IPS-15b (cell line): ENCODE measurements around the gene DARS2.

Experiments used
- H3K27me3 ChIP-seq: one replicate; pipeline ENCODE4 v1.6.1; 2013; ENCODE audit warnings: low read length; ENCODE audit not compliant: control insufficient read depth, insufficient read depth
- H3K36me3 ChIP-seq: one replicate; pipeline ENCODE4 v1.6.1; 2013; ENCODE audit warnings: low read length; ENCODE audit not compliant: control insufficient read depth, insufficient read depth
- H3K4me1 ChIP-seq: one replicate; pipeline ENCODE4 v1.6.1; 2013; ENCODE audit warnings: mild to moderate bottlenecking, low read length; ENCODE audit not compliant: control insufficient read depth, insufficient read depth
- H3K4me3 ChIP-seq: one replicate; pipeline ENCODE4 v1.5.1; 2013; ENCODE audit warnings: low read depth, low read length
- H3K9ac ChIP-seq: one replicate; pipeline ENCODE4 v1.6.1; 2013; ENCODE audit warnings: low read depth, mild to moderate bottlenecking, low read length
- H3K9me3 ChIP-seq: one replicate; pipeline ENCODE4 v1.6.1; 2013; ENCODE audit warnings: mild to moderate bottlenecking, low read length; ENCODE audit not compliant: control insufficient read depth, insufficient read depth

The DARS2 gene

GRCh38 chr1:173863224-173864161 is 39.0 kb downstream of the DARS2 start:
- no peaks in the 10 kb centered on the region for H3K27me3 ChIP-seq
- peaks cover 41% of the 10 kb centered on the region for H3K36me3 ChIP-seq
- H3K9me3 ChIP-seq: no peaks in the 10 kb centered on the region
- peaks cover 3% of the 10 kb centered on the region for H3K4me1 ChIP-seq
- H3K4me3 ChIP-seq: no peak overlapping the region
- H3K9ac ChIP-seq: no peak overlapping the region

GRCh38 chr1:173864179-173864867 is 39.9 kb downstream of the DARS2 start:
- peaks cover 41% of the 10 kb centered on the region for H3K36me3 ChIP-seq

GRCh38 chr1:173865468-173866164 is 41.1 kb downstream of the DARS2 start:
- Histone ChIP-seq H3K27me3 (no peaks in the 10 kb centered on the region), H3K9me3 (no peaks in the 10 kb centered on the region), H3K4me1 (peaks cover 3% of the 10 kb centered on the region), H3K9ac (peak overlapping the region; percentile 99), H3K4me3 (peak overlapping the region; percentile 99), H3K36me3 (peaks cover 47% of the 10 kb centered on the region)

More at GRCh38 chr1:173864179-173864867, 39.9 kb downstream of the DARS2 start:
- peak overlapping the region; percentile 99 for H3K4me3 ChIP-seq
- peaks cover 3% of the 10 kb centered on the region for H3K4me1 ChIP-seq
- peak overlapping the region; percentile 99 for H3K9ac ChIP-seq
- H3K9me3 ChIP-seq: no peaks in the 10 kb centered on the region
- H3K27me3 ChIP-seq: no peaks in the 10 kb centered on the region

- Histone ChIP-seq H3K4me3 (peak overlapping the region; percentile 99), H3K9me3 (no peaks in the 10 kb centered on the region), H3K4me1 (peaks cover 3% of the 10 kb centered on the region), H3K9ac (peak overlapping the region; percentile 99), H3K36me3 (peaks cover 49% of the 10 kb centered on the region), H3K27me3 (no peaks in the 10 kb centered on the region)
Observed at GRCh38 chr1:173866413-173867115, 42.1 kb downstream of the DARS2 start.

GRCh38 chr1:173867141-173867752 is 42.8 kb downstream of the DARS2 start:
- Histone ChIP-seq H3K4me3 (peak overlapping the region; percentile 99), H3K9me3 (no peaks in the 10 kb centered on the region), H3K4me1 (peaks cover 3% of the 10 kb centered on the region), H3K36me3 (peaks cover 49% of the 10 kb centered on the region), H3K9ac (peak overlapping the region; percentile 99), H3K27me3 (no peaks in the 10 kb centered on the region)

GRCh38 chr1:173867753-173868265 is 43.3 kb downstream of the DARS2 start, which contains the start of gene GAS5:
Gene GAS5, minus strand, starts transcription at chr1:173867989.
- Histone ChIP-seq H3K27me3 (no peaks in the 10 kb centered on the region), H3K36me3 (peaks cover 49% of the 10 kb centered on the region), H3K9ac (peak within 1 kb of the TSS; percentile 99), H3K4me1 (peaks cover 3% of the 10 kb centered on the region), H3K4me3 (peak within 1 kb of the TSS; percentile 99), H3K9me3 (no peaks in the 10 kb centered on the region)

GRCh38 chr1:173868266-173869020 is 44.0 kb downstream of the DARS2 start, which contains the start of gene ZBTB37:
Gene ZBTB37, plus strand, starts transcription at chr1:173868380. Its CDS starts 1,846 bp downstream, at chr1:173870226.
- H3K36me3 ChIP-seq: peaks cover 43% of the 10 kb centered on the region
- H3K9ac ChIP-seq: peak within 1 kb of the TSS; percentile 99
- H3K27me3 ChIP-seq: no peaks in the 10 kb centered on the region
- H3K4me1 ChIP-seq: peaks cover 3% of the 10 kb centered on the region
- H3K9me3 ChIP-seq: no peaks in the 10 kb centered on the region
- peak within 1 kb of the TSS; percentile 99 for H3K4me3 ChIP-seq

GRCh38 chr1:173869021-173869359 is 44.5 kb downstream of the DARS2 start:
- H3K27me3 ChIP-seq: no peaks in the 10 kb centered on the region
- no peaks in the 10 kb centered on the region for H3K9me3 ChIP-seq
- H3K4me1 ChIP-seq: peaks cover 3% of the 10 kb centered on the region
- peak overlapping the region; percentile 76 for H3K9ac ChIP-seq
- peaks cover 39% of the 10 kb centered on the region for H3K36me3 ChIP-seq
- H3K4me3 ChIP-seq: peak overlapping the region; percentile 85

- no peaks in the 10 kb centered on the region for H3K27me3 ChIP-seq
- no peak overlapping the region for H3K4me3 ChIP-seq
- no peaks in the 10 kb centered on the region for H3K9me3 ChIP-seq
- no peak overlapping the region for H3K9ac ChIP-seq
- H3K36me3 ChIP-seq: peaks cover 24% of the 10 kb centered on the region
- peaks cover 1% of the 10 kb centered on the region for H3K4me1 ChIP-seq
Observed at GRCh38 chr1:173870252-173871075, 46.0 kb downstream of the DARS2 start.
